ENCODE data around the gene MACROH2A2. TPM values are rescaled to one million over a fixed set of nuclear protein-coding genes. Genes with fewer than 3 reads are reported as not detected.

The MACROH2A2 gene
- total and polyA plus RNA-seq, 2 of the 8 experiments (the other 6 are each of a cell fraction or from before 2014, with no cell fraction given): 7.9 to 9.3 TPM

DNA sequence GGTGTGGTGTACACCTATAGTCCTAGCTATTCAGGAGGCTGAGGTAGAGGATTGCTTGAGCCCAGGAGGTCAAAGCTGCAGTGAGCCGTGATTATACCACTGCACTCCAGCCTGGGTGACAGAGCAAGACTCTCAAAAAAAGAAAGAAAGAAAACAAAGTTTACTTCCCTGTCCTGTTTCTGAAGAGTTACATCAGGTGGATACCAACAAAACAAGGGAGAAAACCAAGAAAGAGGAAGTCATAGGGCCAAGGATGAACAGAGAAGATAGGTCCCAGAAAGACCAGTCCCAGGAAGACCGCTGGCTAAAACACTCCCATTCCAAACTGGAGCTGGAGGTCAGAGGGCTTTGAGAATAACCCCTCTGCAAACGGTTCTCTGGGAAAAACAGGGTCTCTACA is 13.5 kb downstream of the MACROH2A2 start:
- Histone ChIP-seq H2BK12ac (ENCODE audit: low read depth, low read length) (no peak overlapping the region), H4K8ac (ENCODE audit: extremely low read depth, insufficient read depth, low read length) (no peak overlapping the region), H3K4me3 (ENCODE audit: extremely low read depth in 1 of 4, insufficient read depth in 2 of 4, low read depth in 3 of 4, low read length in 4 of 4) (no peak overlapping the region), H3K56ac (replicated peaks; ENCODE audit: insufficient read length, low read depth, low read length) (no peak overlapping the region), H3K27me3 (replicated peaks in 1 of 4; ENCODE audit: control insufficient read depth in 3 of 4, extremely low read depth in 1 of 4, insufficient read depth in 3 of 4, low read length in 3 of 4) (peaks cover 0 to 2% (median 0%) of the 10 kb centered on the region in 4 experiments; a peak in 2 of 7 replicates), H3K9ac (replicated peaks in 1 of 4; ENCODE audit: extremely low read depth in 1 of 4, low read depth in 3 of 4, low read length in 3 of 4) (no peak overlapping the region), H3K23me2 (ENCODE audit: low read depth, low read length) (no peaks in the 10 kb centered on the region), H3K4me2 (ENCODE audit: insufficient read depth in 1 of 2, low read depth in 2 of 2, low read length in 2 of 2) (no peak overlapping the region), H3K9me3 (ENCODE audit: insufficient read depth in 2 of 2, low read depth in 1 of 2, low read length in 1 of 2) (no peaks in the 10 kb centered on the region), H3K4me1 (replicated peaks in 1 of 4; ENCODE audit: control insufficient read depth in 3 of 4, insufficient read depth in 4 of 4, low read length in 3 of 4) (0 out of 7 replicates have a peak, but pooled peaks cover 0 to 3% (median under 1%) of the 10 kb centered on the region in 4 experiments), H4K5ac (ENCODE audit: insufficient read length, low read depth, low read length) (no peak overlapping the region), H3K14ac (ENCODE audit: insufficient read length) (no peak overlapping the region), H3K18ac (ENCODE audit: extremely low read depth, low read length) (no peak overlapping the region), H3K4ac (replicated peaks; ENCODE audit: insufficient read length, low read depth, low read length) (no peak overlapping the region), H4K20me1 (replicated peaks in 1 of 2; ENCODE audit: control insufficient read depth in 1 of 2, insufficient read depth in 2 of 2, low read length in 2 of 2) (peaks cover under 1 to 3% of the 10 kb centered on the region in 2 experiments), H2BK5ac (ENCODE audit: low read depth, low read length) (no peak overlapping the region), H3K79me2 (ENCODE audit: control insufficient read depth in 1 of 2, insufficient read depth in 2 of 2, low read length in 2 of 2) (no peaks in the 10 kb centered on the region), H3K36me3 (ENCODE audit: control insufficient read depth in 2 of 4, insufficient read depth in 4 of 4, low read length in 3 of 4) (no peaks in the 10 kb centered on the region), H3K23ac (ENCODE audit: insufficient read length) (no peak overlapping the region), H2BK120ac (replicated peaks; ENCODE audit: low read depth, low read length) (no peak overlapping the region), H2AFZ (ENCODE audit: low read length) (no peak overlapping the region), H2BK15ac (ENCODE audit: low read length) (no peak overlapping the region), H2AK5ac (ENCODE audit: low read depth, low read length) (no peak overlapping the region), H3K79me1 (ENCODE audit: low read depth, low read length) (no peaks in the 10 kb centered on the region), H2BK20ac (ENCODE audit: low read length) (no peak overlapping the region), H3K27ac (ENCODE audit: low read depth, low read length) (no peak overlapping the region), H4K91ac (replicated peaks; ENCODE audit: insufficient read length, low read length) (no peak overlapping the region)
- ChIA-PET POLR2A (ENCODE audit: partially characterized antibody) (no interaction called here), CTCF (ENCODE audit: partially characterized antibody) (interaction anchor here (0.9 to 6.9 kb wide), 3 partner anchors 11 to 30 kb away, joined by 3 to 26 read pairs (median 4); partner anchors contain the start of gene MACROH2A2)
- FAIRE-seq (no peak), DNase-seq (ENCODE audit: low read depth in 1 of 2, low spot score in 2 of 2) (no peak)
- whole genome bisulfite sequencing, 2 experiments (ENCODE audit: extremely low coverage in 1 of 2, insufficient coverage in 1 of 2, insufficient read length in 1 of 2, insufficient replicate concordance in 2 of 2, low coverage in 1 of 2, low lambda C conversion rate in 2 of 2, missing lambda C conversion rate in 1 of 2): 79% methylated on average over 3 of the region's 3 CpGs; no CpG with 5 or more reads in 1 of the 2 experiments
- TF ChIP-seq, protein P1, sequence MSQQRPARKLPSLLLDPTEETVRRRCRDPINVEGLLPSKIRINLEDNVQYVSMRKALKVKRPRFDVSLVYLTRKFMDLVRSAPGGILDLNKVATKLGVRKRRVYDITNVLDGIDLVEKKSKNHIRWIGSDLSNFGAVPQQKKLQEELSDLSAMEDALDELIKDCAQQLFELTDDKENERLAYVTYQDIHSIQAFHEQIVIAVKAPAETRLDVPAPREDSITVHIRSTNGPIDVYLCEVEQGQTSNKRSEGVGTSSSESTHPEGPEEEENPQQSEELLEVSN (IDR thresholded peaks at IDR 0.05): no peak
- TF ChIP-seq TAF7 (optimal IDR thresholded peaks at IDR 0.05; ENCODE audit: borderline replicate concordance, low read depth, low read length) (no peak), RBBP5 (IDR thresholded peaks at IDR 0.05; ENCODE audit: borderline replicate concordance, low read depth, low read length) (no peak), TAF1 (IDR thresholded peaks at IDR 0.05; ENCODE audit: low read depth, low read length) (no peak), JUN (IDR thresholded peaks at IDR 0.05; ENCODE audit: low read depth, low read length) (no peak), POU5F1 (IDR thresholded peaks at IDR 0.05; ENCODE audit: low read depth, low read length) (no peak), CBX8 (IDR thresholded peaks at IDR 0.05; ENCODE audit: borderline replicate concordance, low read depth, low read length) (no peak)
- TF ChIP-seq, protein P2, sequence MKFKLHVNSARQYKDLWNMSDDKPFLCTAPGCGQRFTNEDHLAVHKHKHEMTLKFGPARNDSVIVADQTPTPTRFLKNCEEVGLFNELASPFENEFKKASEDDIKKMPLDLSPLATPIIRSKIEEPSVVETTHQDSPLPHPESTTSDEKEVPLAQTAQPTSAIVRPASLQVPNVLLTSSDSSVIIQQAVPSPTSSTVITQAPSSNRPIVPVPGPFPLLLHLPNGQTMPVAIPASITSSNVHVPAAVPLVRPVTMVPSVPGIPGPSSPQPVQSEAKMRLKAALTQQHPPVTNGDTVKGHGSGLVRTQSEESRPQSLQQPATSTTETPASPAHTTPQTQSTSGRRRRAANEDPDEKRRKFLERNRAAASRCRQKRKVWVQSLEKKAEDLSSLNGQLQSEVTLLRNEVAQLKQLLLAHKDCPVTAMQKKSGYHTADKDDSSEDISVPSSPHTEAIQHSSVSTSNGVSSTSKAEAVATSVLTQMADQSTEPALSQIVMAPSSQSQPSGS (IDR thresholded peaks at IDR 0.05; ENCODE audit: low read length): no peak
